HuH-7 (cell line): ENCODE results near the gene ATXN1.
A peak's percentile ranks its signal among the peaks of the same experiment; 100 is the strongest.

Source experiments
- DNase-seq: peaks from one replicate; pipeline ENCODE4 v3.0.0; 2011; ENCODE audit warnings: low spot score

ATXN1 gene

GRCh38 chr6:16331384-16332174, 429.7 kb downstream of the ATXN1 start:
- DNase-seq: peak; percentile 81

- DNase-seq: no peak
These were observed 432.0 kb downstream of the ATXN1 start for GRCh38 chr6:16329233-16329632.

- no peak for DNase-seq
These were observed 433.4 kb downstream of the ATXN1 start for GRCh38 chr6:16327777-16328325.

- DNase-seq: no peak
These were observed 434.1 kb downstream of the ATXN1 start for GRCh38 chr6:16326971-16327776.

- DNase-seq: no peak
These were observed 434.7 kb downstream of the ATXN1 start for GRCh38 chr6:16326531-16326930.

GRCh38 chr6:16324606-16325225, 436.5 kb downstream of the ATXN1 start:
- DNase-seq: no peak

GRCh38 chr6:16324184-16324583, 437.1 kb downstream of the ATXN1 start:
- DNase-seq: no peak

GRCh38 chr6:16322666-16323312, 438.5 kb downstream of the ATXN1 start:
- no peak for DNase-seq

GRCh38 chr6:16321826-16322225, 439.4 kb downstream of the ATXN1 start:
- DNase-seq: no peak

DNA sequence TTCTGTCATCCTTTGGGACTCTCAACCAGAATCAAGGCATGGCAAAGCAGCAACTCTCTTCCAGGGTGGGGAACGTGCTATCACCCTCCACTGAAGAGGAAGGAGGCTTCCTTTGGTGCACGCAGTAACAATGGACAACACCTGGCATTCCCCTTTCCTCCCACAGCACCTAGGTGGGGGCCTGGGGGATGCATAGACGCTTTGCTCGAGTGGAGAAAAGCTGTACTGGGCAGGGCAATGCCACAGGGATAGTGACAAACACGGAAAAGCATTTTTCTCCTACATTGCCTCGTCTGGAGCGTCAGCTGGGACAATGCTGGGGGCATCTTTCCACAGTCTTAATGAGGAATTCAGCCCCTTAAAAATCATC, 439.9 kb downstream of the ATXN1 start:
- no peak for DNase-seq

DNA sequence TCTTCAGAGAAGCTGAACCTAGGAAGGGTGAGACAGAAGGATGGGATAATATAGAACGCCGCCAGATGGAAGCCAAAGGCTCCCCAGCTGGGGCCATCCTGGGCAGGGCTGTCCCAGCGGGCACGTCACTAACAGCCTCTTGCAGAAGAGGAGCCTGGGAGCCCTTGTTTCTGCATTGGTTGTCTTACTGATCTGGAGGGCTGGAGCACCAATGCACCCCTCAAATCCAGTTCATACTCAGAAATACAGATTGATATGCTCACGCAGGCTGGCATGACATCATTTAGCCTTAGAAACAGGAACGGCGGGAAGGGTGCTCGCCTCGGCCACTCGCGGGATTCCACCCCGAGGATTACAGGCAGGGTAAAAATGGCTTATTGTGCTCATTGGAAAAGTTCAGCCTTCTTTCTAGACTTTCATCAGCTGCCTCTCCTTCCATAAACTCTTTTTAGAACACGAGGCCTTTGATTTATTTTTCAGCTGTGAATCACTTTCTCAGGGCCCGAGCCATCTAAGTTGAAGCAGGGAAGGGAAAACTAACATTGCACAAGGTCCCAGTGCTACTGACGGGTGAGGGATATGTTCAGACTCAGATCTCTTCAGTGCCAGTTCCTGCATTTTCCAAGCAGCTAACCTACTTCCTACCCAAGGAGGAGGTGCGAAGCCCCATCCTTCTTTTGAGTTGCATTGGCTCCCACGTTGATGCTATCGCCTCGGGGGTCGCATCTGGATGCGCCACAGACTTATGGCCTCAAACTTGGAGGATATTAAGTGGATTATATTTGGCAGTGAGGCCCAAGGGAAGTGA, 440.5 kb downstream of the ATXN1 start:
- DNase-seq: no peak

- DNase-seq: no peak
These were observed 441.3 kb downstream of the ATXN1 start for GRCh38 chr6:16319813-16320532.

DNA sequence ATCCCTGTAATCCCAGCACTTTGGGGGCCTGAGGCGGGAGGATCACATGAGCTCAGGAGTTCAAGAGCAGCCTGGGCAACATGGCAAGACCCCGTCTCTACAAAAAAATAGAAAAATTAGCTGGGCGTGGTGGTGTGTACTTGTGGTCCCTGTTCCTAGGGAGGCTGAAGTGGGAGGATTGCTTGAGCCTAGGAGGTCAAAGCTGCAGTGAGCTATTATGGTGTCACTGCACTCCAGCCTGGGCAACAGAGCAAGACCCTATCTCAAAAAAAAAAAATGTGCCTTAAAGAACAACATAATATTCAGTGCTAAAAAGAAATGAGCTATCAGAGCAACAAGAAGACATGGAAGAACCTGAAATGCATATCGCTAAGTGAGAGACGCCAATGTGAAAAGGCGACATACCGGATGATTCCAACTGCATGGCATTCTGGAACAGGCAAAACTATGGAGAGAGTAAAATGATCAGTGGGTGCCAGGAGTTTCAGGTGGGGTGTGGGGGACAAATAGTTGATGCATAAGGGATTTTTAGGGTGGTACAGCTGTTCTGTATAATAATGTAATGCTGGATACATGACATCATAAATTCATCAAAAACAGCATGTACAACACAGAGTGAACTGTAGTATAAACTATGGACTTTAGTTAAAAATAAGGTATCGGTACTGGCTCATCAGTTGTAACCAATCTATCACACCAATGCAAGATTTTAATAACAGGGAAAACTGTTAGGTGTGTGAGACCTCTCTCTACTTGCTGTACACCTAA, 442.1 kb downstream of the ATXN1 start:
- DNase-seq: no peak

DNA sequence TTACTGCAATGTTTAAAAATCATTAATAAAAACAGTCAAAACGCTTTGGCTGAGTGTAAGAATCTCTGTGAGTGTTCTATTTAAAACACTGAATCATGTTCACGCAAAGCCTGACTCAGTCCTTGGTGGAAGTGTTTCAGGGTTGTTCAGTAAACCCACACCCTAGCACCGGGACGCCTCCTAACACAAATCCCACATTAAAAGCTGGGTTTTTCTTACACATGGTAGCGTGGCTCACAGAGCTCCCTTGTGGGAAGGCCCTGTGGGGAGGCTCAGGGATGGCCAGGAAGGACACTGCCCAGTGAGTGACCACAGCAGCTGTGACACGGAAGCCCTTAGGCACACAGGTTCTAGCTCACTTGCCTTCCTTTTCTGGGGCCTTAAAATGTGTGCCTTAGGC, 442.7 kb downstream of the ATXN1 start:
- DNase-seq: no peak

GRCh38 chr6:16316741-16317251, 444.5 kb downstream of the ATXN1 start:
- DNase-seq: peak; percentile 37

DNA sequence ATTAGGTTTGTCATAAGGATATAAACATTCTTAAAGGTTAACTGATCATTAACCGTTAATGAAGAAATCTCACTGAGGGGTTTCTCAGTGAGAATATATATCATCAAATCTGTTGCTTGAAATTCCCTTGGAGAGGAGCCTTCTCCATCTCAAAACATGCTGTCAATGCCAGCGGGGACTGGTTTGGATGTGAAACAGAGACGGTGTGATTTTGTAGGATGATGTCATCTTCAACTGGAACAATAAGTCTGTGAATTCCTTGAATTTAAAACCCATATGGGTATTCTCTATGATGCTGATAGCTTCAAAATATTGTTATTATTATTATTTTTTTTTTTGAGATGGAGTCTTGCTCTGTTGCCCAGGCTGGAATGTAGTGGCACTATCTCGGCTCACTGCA, 447.0 kb downstream of the ATXN1 start:
- no peak for DNase-seq

- no peak for DNase-seq
These were observed 447.5 kb downstream of the ATXN1 start for GRCh38 chr6:16313732-16314131.

GRCh38 chr6:16311763-16312162, 449.5 kb downstream of the ATXN1 start:
- DNase-seq: no peak

DNA sequence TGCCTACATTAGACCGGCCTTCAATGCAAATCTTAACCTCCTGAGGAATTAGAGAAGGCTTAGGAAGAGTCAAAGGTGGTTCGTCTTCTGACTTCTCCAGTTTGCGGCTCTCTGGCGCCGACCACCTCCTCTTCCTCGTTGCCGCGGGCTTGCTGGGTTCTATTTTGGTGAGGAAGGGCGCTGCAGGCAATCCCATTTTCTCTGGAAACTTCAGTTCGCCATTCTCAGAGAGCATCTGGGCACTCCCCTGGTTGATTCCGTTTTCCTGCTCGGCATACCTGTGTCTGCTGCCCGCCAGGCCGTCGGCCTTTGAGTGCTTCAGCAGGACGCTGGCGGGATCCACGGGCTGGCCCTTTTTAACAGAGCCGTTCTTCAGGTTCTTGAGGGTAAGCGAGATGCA, 454.9 kb downstream of the ATXN1 start:
- DNase-seq: no peak

DNA sequence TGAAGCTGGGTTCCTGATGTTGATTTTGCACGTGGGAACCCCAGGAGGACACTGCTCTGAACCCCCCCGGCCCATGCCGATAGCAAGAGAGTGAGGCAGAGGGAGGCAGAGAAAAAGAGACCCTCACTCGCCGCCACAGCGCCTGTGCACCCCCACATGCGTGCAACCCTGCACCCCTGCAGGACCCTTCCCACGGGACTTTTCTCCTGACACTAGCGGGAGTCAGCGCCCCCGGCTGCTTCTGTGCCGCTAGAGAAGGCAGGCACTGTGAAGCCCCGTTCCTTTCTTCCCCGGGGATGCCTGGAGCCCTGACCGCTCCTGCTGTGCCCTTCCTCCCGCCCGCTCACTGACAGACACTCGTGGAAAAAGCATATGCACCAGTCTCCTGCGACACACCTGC, 455.5 kb downstream of the ATXN1 start:
- no peak for DNase-seq
